ENCODE results near the gene PDE7B.

GRCh38 chr6:135985471-135985870 is 134.0 kb downstream of the PDE7B start:
- no peak for TF ChIP-seq CTCF (conservative IDR thresholded peaks at IDR 0.05; ENCODE audit: low read depth, low read length)
- TF ChIP-seq MXI1 (IDR thresholded peaks at IDR 0.05; ENCODE audit: borderline replicate concordance, low read depth, low read length): no peak
- TF ChIP-seq POLR2A (IDR thresholded peaks at IDR 0.05; ENCODE audit: low read depth, low read length): no peak
- TF ChIP-seq RFX5 (IDR thresholded peaks at IDR 0.05; ENCODE audit: low read depth, low read length): no peak
- no peak for TF ChIP-seq CHD1 (IDR thresholded peaks at IDR 0.05; ENCODE audit: low read depth, low read length)
- TF ChIP-seq USF2 (IDR thresholded peaks at IDR 0.05; ENCODE audit: low read depth, low read length): no peak
- TF ChIP-seq NFE2L2 (IDR thresholded peaks at IDR 0.05; ENCODE audit: low read depth, low read length): no peak
